Activated CD4-positive, alpha-beta memory T cell treated with anti-CD3 and anti-CD28 coated beads for 36 hours (primary cell): ENCODE measurements around the gene COPB2. TPM values are rescaled to one million over a fixed set of nuclear protein-coding genes. Genes with fewer than 3 reads are reported as not detected.

Source experiments
- CTCF ChIA-PET: fragments of 350-600 bp; sonication (Branson Sonifier 250); formaldehyde crosslinking; loops from one replicate; lab custom pipeline; 2021; ENCODE audit warnings: antibody characterized with exemption, inconsistent platforms; lab: Charles Lee
- POLR2A ChIA-PET: fragments of 350-600 bp; sonication (Branson Sonifier 250); formaldehyde crosslinking; loops from one replicate; lab custom pipeline; 2021; ENCODE audit warnings: antibody characterized with exemption; lab: Charles Lee
- DNase-seq: peaks from one replicate; pipeline ENCODE4 v3.0.0-alpha.2; 2020
- H3K27ac Mint-ChIP-seq: one replicate; pipeline ENCODE4 v1.8.0; 2021; ENCODE audit warnings: mixed read lengths
- H3K27me3 Mint-ChIP-seq: one replicate; pipeline ENCODE4 v1.8.0; 2021; ENCODE audit warnings: mixed read lengths
- H3K36me3 Mint-ChIP-seq: one replicate; pipeline ENCODE4 v1.8.0; 2021; ENCODE audit warnings: mixed read lengths
- H3K4me1 Mint-ChIP-seq: one replicate; pipeline ENCODE4 v1.8.0; 2021; ENCODE audit warnings: low read depth, mixed read lengths
- H3K4me3 Mint-ChIP-seq: one replicate; pipeline ENCODE4 v1.8.0; 2021; ENCODE audit warnings: mild to moderate bottlenecking, mixed read lengths
- H3K9me3 Mint-ChIP-seq: one replicate; pipeline ENCODE4 v1.8.0; 2021; ENCODE audit warnings: mixed read lengths
- intact Hi-C: fragments of 100-400 bp; cut with micrococcal nuclease; formaldehyde crosslinking; loops from one replicate; pipeline ENCODE4 v1.15.1; 2023
- total RNA-seq, 2 experiments: library from RNA; stranded (reverse); gene quantifications; one replicate each; pipeline ENCODE4 v1.2.3, GENCODE V29; 2021

Gene COPB2
- total RNA-seq, 2 experiments from 2014 or later, result 104 TPM

DNA sequence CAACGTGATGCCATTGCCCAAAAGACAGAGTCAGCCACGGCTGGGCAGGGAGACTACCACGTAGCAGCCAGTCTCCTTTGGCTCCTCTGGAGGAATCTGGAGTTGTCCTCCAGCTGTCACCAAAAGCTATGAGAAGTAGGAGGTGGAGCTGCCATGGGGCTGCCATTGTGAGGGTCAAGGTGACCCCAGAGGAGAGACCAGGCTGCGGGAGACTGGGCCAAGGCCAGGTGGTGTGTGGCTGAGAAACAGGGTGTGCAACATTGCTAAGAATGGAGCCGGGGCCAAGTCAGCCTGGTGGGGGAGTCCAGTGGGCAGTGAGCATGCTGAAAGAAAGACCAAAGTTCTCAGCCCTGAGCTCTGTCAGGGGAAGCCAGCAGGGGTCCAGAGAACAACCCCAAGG, 75.5 kb downstream of the COPB2 start:
- DNase-seq, result no peak
- Mint-ChIP-seq H3K36me3 (no peaks in the 10 kb centered on the region), H3K4me3 (no peak overlapping the region), H3K27ac (no peak overlapping the region), H3K9me3 (no peaks in the 10 kb centered on the region), H3K27me3 (peaks cover 6% of the 10 kb centered on the region), H3K4me1 (no peaks in the 10 kb centered on the region)
- ChIA-PET CTCF (interaction anchor here (0.6 kb wide), 1 partner anchor 400 kb away, joined by 3 read pairs; no protein-coding TSS in a partner anchor), POLR2A (no interaction called here)
- intact Hi-C loops, result no loop called here

GRCh38 chr3:139312959-139313358, 76.5 kb downstream of the COPB2 start:
- no peak for DNase-seq
- Mint-ChIP-seq H3K4me1 (no peaks in the 10 kb centered on the region), H3K9me3 (no peaks in the 10 kb centered on the region), H3K4me3 (no peak overlapping the region), H3K36me3 (no peaks in the 10 kb centered on the region), H3K27ac (no peak overlapping the region), H3K27me3 (peaks cover 6% of the 10 kb centered on the region)
- ChIA-PET POLR2A (no interaction called here), CTCF (no interaction called here)
- intact Hi-C loops, result no loop called here

DNA sequence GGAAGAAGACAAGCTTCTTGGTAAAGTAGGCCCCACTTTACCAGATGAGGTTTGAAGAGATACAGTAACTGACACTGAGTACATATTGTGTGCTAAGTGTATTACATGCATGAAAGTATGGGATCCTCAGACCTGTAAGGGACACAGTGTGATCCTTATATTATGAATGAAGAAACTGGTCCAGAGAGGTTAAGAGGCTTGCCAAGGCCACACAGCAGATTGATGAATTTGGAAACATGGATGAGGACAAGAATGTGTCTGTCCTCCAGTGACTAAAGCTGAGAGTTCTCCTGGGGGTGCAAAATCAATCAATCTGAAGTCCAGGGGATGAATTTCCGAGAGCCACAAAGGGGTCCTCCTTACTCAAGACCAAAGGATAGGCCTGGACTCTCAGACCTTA, 77.0 kb downstream of the COPB2 start:
- Mint-ChIP-seq H3K36me3 (no peaks in the 10 kb centered on the region), H3K27me3 (peaks cover 6% of the 10 kb centered on the region), H3K9me3 (no peaks in the 10 kb centered on the region), H3K27ac (no peak overlapping the region), H3K4me1 (no peaks in the 10 kb centered on the region), H3K4me3 (no peak overlapping the region)
- ChIA-PET POLR2A (no interaction called here), CTCF (no interaction called here)
- intact Hi-C loops, result no loop called here
- no peak for DNase-seq

- DNase-seq, result no peak
- Mint-ChIP-seq H3K4me3 (no peak overlapping the region), H3K36me3 (no peaks in the 10 kb centered on the region), H3K4me1 (no peaks in the 10 kb centered on the region), H3K9me3 (no peaks in the 10 kb centered on the region), H3K27ac (no peak overlapping the region), H3K27me3 (peaks cover 6% of the 10 kb centered on the region)
- ChIA-PET CTCF (no interaction called here), POLR2A (no interaction called here)
- intact Hi-C loops, result no loop called here
Measured at GRCh38 chr3:139311557-139311956, 77.9 kb downstream of the COPB2 start.

- H3K27me3 Mint-ChIP-seq, result peaks cover 3% of the 10 kb centered on the region
- no peaks in the 10 kb centered on the region for H3K36me3 Mint-ChIP-seq
- no peak overlapping the region for H3K27ac Mint-ChIP-seq
- POLR2A ChIA-PET, result no interaction called here
- CTCF ChIA-PET, result interaction anchor here (0.7 to 0.8 kb wide), 2 partner anchors 19 to 374 kb away, joined by 3 to 4 read pairs; no protein-coding TSS in a partner anchor
- intact Hi-C loops, result no loop called here
- H3K4me3 Mint-ChIP-seq, result no peak overlapping the region
- no peaks in the 10 kb centered on the region for H3K9me3 Mint-ChIP-seq
- no peak for DNase-seq
- H3K4me1 Mint-ChIP-seq, result no peaks in the 10 kb centered on the region
Measured at GRCh38 chr3:139310474-139310933, 78.9 kb downstream of the COPB2 start.

GRCh38 chr3:139309880-139310279, 79.6 kb downstream of the COPB2 start:
- Mint-ChIP-seq H3K27ac (no peak overlapping the region), H3K36me3 (no peaks in the 10 kb centered on the region), H3K9me3 (no peaks in the 10 kb centered on the region), H3K4me3 (no peak overlapping the region), H3K4me1 (no peaks in the 10 kb centered on the region), H3K27me3 (peaks cover 4% of the 10 kb centered on the region)
- POLR2A ChIA-PET, result no interaction called here
- CTCF ChIA-PET, result no interaction called here
- DNase-seq, result no peak
- intact Hi-C loops, result no loop called here

DNA sequence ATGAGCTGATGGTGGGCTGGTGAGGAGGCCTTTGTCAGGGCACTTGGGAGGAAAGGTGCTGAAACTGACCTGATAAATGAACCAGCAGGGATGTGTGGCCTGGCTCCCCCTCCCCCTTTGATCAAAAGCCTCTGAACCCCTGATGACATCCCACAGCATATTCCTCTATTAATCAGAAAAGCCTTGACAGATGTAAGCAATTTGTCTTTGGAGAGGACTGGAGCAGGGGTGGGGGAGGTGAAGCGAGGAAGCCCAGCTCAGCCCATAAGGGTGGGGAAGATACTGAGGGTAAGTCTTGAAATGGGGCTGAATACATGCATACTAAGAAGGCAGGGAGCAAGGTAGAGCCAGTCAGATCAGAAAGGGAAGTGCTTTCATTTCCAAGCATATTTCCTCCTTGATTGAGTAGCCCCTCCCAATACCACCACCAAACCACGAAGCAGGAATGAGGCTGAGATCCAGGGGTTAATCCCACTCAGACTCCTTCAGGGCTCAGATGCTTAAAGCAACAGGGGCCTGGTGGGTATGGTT, 80.3 kb downstream of the COPB2 start:
- intact Hi-C loops, result no loop called here
- Mint-ChIP-seq H3K27ac (no peak overlapping the region), H3K4me3 (no peak overlapping the region), H3K27me3 (peaks cover 1% of the 10 kb centered on the region), H3K4me1 (no peaks in the 10 kb centered on the region), H3K36me3 (no peaks in the 10 kb centered on the region), H3K9me3 (no peaks in the 10 kb centered on the region)
- ChIA-PET POLR2A (no interaction called here), CTCF (no interaction called here)
- DNase-seq, result no peak

DNA sequence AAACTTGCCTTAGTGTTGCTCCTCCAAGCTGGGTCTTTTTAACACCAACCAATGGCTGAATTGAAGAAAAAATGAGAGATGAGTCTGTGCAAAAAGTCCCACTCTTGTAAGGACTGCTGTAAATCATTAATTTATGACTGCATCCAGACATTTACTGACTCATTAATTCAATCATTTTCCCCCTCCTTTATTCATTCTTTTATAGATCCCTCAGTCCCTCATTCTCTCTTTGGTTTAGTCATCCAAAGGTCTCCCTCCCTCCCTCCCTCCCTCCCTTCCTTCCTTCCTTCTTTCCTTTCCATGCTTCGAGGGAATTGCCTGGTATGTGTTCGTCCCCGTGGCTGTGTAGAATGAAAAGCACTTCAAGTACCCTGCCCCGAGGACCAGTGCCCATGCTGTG, 80.9 kb downstream of the COPB2 start:
- no peak overlapping the region for H3K27ac Mint-ChIP-seq

DNA sequence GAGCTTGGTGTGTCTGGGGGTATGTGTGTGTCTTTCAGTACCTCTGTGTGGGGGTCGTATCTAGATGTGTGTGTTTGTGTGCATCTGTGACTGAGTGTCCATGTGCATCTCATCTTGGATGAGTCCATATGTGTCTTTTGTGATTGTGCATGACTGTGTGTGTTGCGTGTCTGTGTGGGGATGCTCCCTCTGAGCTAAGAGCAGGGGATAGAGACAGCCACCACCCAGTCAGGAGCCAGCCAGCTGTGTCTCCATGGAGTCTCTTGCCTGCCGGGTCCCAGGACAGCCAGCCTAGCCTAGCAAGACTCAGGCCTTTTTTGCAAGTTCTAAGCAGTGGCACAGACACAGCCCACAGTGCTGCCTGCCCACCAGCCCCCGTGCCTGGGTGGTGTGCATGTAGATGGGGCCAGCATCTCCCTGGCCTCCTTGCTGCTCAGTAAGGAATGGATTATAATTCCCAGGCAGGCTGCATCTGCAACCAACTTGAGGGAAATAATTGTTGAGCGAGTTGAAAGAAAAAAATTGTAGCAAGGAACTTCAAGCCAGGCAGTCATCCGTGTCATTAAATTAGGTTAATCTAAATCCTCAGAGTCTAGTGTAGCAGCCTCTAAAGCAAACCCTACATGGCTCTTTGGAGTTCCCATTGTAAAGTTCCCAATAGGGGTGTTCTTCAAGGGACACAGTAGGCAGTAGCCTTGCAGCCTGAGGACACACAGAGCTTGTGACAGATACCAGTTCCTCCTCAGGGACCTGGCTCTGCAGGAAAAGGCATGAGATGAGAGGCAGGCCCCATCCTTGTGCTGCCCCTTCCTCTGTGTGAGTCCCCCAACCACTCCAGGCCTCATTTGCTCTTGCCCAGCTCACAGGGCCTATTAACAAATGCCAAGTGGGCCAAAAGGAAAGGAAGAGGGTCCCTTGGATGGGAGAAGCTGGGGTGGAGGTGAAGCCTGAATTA, 81.6 kb downstream of the COPB2 start:
- POLR2A ChIA-PET, result no interaction called here
- no peaks in the 10 kb centered on the region for H3K36me3 Mint-ChIP-seq
- no peak for DNase-seq
- no peaks in the 10 kb centered on the region for H3K9me3 Mint-ChIP-seq
- CTCF ChIA-PET, result interaction anchor here (0.6 kb wide), 1 partner anchor 372 kb away, joined by 3 read pairs; no protein-coding TSS in a partner anchor
- no peak overlapping the region for H3K27ac Mint-ChIP-seq
- no peak overlapping the region for H3K4me3 Mint-ChIP-seq
- intact Hi-C loops, result no loop called here
- peaks cover 1% of the 10 kb centered on the region for H3K27me3 Mint-ChIP-seq
- H3K4me1 Mint-ChIP-seq, result no peaks in the 10 kb centered on the region

More for the DNA sequence above, 80.9 kb downstream of the COPB2 start:
- CTCF ChIA-PET, result interaction anchor here (0.6 kb wide), 1 partner anchor 372 kb away, joined by 3 read pairs; no protein-coding TSS in a partner anchor
- Mint-ChIP-seq H3K36me3 (no peaks in the 10 kb centered on the region), H3K27me3 (peaks cover 1% of the 10 kb centered on the region), H3K4me3 (no peak overlapping the region), H3K9me3 (no peaks in the 10 kb centered on the region), H3K4me1 (no peaks in the 10 kb centered on the region)
- POLR2A ChIA-PET, result no interaction called here
- DNase-seq, result no peak
- intact Hi-C loops, result no loop called here

Other genes starting within 250 kb of the COPB2 start
- 10 to 100 TPM; 49.9 to 50.2 TPM for gene MRPS22, start 45.6 kb downstream of the COPB2 start, total RNA-seq
- gene RBP2, start 86.9 kb upstream of the COPB2 start, total RNA-seq, result not detected
- gene RBP1, start 150.1 kb upstream of the COPB2 start, total RNA-seq, result not detected